HL-60 (cell line): Measurements from ENCODE around the gene MFAP2.

Experiments
- CTCF ChIP-seq: IDR thresholded peaks from one replicate; pipeline ENCODE4 v1.5.1; 2011; ENCODE audit warnings: low read length, control low read depth, inconsistent platforms; ENCODE audit not compliant: insufficient read depth
- GABPA ChIP-seq: IDR thresholded peaks from 2 replicates; pipeline ENCODE4 v1.6.1; 2012; ENCODE audit warnings: low read depth
- POLR2AphosphoS5 ChIP-seq: IDR thresholded peaks from 2 replicates; pipeline ENCODE4 v1.6.1; 2012; ENCODE audit warnings: low read depth

- TF ChIP-seq GABPA, result no peak
- no peak for TF ChIP-seq POLR2AphosphoS5
- no peak for TF ChIP-seq CTCF
Observed at GRCh38 chr1:16946646-16947045, 33.8 kb downstream of the MFAP2 start.
